Thyroid gland (tissue), 4 donors: ENCODE data around the gene UBE2L3.
"Not testable (repeated sequence)": the region's sequence is repeated elsewhere in the genome, so short reads cannot be mapped to it uniquely, and the experiment has no call there.

Source experiments
- POLR2A ChIP-seq, 2 donors: fragments of 450-650 bp; IDR thresholded peaks; one replicate each; pipeline ENCODE4 v1.6.1; 2017; ENCODE audit warnings: antibody characterized with exemption in 2 of 2, mild to moderate bottlenecking in 2 of 2, moderate library complexity in 1 of 2
- TF ChIP-seq, protein P1 (sequence below), 6 experiments: fragments of 200-600 bp in 3 of 6; fragments of 450-650 bp in 3 of 6; sonication (generic) in 3 of 6; IDR thresholded peaks; one replicate each; pipeline ENCODE4 v1.5.1; 2016 to 2019; ENCODE audit warnings: antibody characterized with exemption in 6 of 6, mild to moderate bottlenecking in 2 of 6, inconsistent platforms in 1 of 6, moderate library complexity in 1 of 6

DNA sequence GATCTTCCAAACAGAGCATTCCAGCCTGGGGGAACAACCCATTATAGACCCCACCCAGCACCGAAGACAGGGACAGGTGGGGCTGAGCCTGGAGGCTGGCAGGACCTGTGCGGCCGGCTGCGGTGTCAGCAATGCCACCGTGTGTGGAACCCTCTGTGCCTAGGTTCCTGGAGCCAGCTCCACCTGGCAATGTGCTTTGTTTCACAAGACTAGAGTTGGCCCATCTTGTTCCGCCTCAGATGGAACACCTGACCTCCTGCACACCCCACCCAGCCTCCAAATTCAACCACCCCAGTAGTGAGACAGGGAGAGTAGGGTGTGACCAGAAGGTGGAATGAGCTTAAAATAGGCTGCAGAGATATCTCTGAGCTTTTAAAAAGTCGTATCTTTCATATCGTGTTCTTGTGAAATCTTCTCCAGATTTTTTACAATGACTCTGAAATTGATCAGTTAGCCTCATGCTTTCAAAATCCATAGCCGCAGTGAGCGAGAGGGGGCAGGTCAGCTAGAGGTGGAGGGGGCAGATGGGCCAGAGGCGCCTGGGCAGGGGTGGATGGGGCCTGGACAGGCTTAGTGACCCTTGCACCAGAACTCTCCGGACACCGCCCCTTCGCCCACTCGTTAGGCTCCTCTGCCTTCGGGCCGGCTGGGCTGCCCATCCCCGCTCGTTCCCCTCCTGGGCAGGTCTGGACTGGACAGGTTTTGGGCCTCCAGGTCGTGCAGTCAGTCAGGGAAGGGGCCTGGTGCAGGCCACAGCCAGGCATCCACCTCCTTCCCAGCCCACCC, 34.5 kb upstream of the UBE2L3 start:
- TF ChIP-seq, protein P1, sequence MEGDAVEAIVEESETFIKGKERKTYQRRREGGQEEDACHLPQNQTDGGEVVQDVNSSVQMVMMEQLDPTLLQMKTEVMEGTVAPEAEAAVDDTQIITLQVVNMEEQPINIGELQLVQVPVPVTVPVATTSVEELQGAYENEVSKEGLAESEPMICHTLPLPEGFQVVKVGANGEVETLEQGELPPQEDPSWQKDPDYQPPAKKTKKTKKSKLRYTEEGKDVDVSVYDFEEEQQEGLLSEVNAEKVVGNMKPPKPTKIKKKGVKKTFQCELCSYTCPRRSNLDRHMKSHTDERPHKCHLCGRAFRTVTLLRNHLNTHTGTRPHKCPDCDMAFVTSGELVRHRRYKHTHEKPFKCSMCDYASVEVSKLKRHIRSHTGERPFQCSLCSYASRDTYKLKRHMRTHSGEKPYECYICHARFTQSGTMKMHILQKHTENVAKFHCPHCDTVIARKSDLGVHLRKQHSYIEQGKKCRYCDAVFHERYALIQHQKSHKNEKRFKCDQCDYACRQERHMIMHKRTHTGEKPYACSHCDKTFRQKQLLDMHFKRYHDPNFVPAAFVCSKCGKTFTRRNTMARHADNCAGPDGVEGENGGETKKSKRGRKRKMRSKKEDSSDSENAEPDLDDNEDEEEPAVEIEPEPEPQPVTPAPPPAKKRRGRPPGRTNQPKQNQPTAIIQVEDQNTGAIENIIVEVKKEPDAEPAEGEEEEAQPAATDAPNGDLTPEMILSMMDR (IDR thresholded peaks at IDR 0.05), result not testable (repeated sequence)
- TF ChIP-seq POLR2A (IDR thresholded peaks at IDR 0.05), result not testable (repeated sequence)
